ENCODE results near the gene MAP4K2.

DNA sequence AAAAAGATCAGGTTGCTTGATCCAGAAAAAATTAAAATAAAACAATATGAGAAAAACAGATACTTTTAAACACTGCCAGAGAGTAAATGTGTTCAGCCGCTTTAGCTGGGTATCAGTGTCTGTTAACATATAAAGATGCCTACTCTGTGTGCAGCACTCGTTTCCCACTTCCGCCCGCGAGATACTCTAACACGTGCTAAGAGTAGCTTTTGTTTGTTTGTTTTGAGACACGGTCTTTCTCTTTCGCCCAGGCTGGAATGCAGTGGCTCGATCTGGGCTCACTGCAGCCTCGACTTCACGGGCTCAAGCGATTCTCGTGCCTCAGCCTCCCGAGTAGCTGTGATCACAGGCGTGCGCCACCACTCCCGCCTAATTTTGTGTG lies 7.9 kb upstream of the MAP4K2 start:
- TF ChIP-seq JUND (IDR thresholded peaks at IDR 0.05): no peak
- TF ChIP-seq, protein P1, sequence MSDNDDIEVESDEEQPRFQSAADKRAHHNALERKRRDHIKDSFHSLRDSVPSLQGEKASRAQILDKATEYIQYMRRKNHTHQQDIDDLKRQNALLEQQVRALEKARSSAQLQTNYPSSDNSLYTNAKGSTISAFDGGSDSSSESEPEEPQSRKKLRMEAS (IDR thresholded peaks at IDR 0.05; ENCODE audit: low read depth): no peak
- no peak for TF ChIP-seq GABPA (IDR thresholded peaks at IDR 0.05; ENCODE audit: low read depth)
- TF ChIP-seq, protein P2, sequence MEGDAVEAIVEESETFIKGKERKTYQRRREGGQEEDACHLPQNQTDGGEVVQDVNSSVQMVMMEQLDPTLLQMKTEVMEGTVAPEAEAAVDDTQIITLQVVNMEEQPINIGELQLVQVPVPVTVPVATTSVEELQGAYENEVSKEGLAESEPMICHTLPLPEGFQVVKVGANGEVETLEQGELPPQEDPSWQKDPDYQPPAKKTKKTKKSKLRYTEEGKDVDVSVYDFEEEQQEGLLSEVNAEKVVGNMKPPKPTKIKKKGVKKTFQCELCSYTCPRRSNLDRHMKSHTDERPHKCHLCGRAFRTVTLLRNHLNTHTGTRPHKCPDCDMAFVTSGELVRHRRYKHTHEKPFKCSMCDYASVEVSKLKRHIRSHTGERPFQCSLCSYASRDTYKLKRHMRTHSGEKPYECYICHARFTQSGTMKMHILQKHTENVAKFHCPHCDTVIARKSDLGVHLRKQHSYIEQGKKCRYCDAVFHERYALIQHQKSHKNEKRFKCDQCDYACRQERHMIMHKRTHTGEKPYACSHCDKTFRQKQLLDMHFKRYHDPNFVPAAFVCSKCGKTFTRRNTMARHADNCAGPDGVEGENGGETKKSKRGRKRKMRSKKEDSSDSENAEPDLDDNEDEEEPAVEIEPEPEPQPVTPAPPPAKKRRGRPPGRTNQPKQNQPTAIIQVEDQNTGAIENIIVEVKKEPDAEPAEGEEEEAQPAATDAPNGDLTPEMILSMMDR (IDR thresholded peaks at IDR 0.05): no peak
- no peak for TF ChIP-seq RFX5 (IDR thresholded peaks at IDR 0.05; ENCODE audit: low read length)
- TF ChIP-seq SIN3A (IDR thresholded peaks at IDR 0.05; ENCODE audit: borderline replicate concordance, low read depth, low read length): no peak
- TF ChIP-seq POLR2AphosphoS5 (IDR thresholded peaks at IDR 0.05; ENCODE audit: low read depth, low read length): no peak
- TF ChIP-seq YY1 (IDR thresholded peaks at IDR 0.05; ENCODE audit: low read depth): no peak
- TF ChIP-seq, protein P3, sequence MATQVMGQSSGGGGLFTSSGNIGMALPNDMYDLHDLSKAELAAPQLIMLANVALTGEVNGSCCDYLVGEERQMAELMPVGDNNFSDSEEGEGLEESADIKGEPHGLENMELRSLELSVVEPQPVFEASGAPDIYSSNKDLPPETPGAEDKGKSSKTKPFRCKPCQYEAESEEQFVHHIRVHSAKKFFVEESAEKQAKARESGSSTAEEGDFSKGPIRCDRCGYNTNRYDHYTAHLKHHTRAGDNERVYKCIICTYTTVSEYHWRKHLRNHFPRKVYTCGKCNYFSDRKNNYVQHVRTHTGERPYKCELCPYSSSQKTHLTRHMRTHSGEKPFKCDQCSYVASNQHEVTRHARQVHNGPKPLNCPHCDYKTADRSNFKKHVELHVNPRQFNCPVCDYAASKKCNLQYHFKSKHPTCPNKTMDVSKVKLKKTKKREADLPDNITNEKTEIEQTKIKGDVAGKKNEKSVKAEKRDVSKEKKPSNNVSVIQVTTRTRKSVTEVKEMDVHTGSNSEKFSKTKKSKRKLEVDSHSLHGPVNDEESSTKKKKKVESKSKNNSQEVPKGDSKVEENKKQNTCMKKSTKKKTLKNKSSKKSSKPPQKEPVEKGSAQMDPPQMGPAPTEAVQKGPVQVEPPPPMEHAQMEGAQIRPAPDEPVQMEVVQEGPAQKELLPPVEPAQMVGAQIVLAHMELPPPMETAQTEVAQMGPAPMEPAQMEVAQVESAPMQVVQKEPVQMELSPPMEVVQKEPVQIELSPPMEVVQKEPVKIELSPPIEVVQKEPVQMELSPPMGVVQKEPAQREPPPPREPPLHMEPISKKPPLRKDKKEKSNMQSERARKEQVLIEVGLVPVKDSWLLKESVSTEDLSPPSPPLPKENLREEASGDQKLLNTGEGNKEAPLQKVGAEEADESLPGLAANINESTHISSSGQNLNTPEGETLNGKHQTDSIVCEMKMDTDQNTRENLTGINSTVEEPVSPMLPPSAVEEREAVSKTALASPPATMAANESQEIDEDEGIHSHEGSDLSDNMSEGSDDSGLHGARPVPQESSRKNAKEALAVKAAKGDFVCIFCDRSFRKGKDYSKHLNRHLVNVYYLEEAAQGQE (IDR thresholded peaks at IDR 0.05; ENCODE audit: low read depth, low read length): no peak
